GM11168 (cell line): Measurements from ENCODE around the gene FOXD1.
"Not testable (repeated sequence)": the region's sequence is repeated elsewhere in the genome, so short reads cannot be mapped to it uniquely, and the experiment has no call there.

Source experiments
- in situ Hi-C: fragments of 300-500 bp; cut with MboI; formaldehyde crosslinking; loops from one replicate; pipeline ENCODE4 v1.12.0; 2022; ENCODE audit warnings: low sequenced_read_pairs; ENCODE audit not compliant: unreplicated experiment

The FOXD1 gene

DNA sequence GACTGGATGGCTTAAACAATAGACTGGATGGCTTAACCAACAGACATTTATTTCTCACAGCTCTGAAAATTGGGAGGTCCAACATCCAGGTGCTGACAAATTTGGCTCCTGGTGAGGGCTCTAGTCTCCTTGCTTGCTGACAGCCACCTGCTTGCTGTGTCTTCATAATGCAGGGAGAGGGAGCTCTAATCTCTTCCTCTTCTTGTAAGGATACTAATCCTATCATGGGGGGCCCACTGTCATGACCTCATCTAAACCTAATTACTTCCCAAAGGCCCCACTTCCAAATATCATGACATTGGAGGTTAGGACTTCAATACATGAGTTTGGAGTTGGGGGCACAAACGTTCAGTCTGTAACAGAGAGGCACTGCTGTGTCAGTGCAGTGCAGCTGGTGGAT lies 26.4 kb downstream of the FOXD1 start:
- in situ Hi-C loops, result no loop called here

GRCh38 chr5:73420666-73421065 lies 27.9 kb downstream of the FOXD1 start:
- in situ Hi-C loops, result no loop called here

- in situ Hi-C loops, result no loop called here
Observed at GRCh38 chr5:73419465-73420390, 28.8 kb downstream of the FOXD1 start.

- in situ Hi-C loops, result no loop called here
Observed at GRCh38 chr5:73419117-73419464, 29.5 kb downstream of the FOXD1 start.

DNA sequence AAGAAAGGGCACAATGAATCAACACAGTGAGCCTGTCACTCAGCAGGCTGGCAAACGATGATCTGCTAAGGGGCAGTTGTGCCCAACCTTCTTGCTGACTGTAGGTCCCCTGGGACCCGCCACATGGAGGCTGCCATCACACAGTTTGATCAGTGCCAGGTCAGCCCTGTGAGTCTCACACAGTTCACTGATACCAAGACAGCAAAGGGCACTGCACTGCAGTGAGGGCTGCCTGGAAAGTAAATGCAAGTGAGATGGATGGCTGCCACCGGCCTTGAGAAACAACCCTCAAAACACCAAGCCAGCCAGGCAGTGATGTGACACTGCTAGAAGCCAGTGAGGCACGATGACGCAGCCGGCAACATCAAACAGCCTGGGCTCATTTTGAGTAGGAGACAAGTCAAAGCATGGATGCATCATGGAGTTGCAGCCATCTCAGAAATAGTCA lies 30.3 kb downstream of the FOXD1 start:
- in situ Hi-C loops, result no loop called here

DNA sequence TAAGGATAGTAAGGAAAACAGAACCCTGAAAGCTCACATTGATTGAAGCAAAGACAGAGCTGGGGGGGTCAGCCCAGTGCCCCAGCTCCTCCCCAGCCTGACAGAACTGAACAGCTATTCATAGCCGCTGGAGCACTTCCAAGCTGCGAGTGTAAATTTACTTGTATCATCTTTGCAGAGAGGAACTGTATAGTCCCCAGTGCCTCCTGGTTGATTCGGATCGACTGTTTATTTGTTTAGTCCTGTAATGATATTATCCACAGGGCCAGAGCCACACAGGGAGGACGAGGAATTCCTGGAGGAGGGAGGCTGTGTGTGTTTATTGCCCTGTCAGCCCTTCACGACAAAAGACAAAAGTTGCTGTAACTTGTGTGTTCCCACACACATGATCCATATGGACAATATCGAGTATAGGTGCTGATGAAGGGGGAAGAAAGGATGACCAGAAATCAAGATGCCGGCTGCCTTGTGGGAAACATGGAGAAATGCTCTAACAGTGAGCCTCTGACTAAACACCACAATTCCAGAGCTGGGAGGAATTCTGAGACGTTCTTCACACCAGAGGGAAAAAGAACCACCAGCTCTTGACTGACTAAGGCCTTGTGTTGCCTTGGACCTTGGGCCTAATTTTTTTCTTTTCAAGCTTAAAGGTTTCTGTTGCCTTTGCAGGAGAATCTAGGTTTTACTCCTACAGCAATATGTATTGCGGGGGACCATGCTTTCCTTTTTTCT lies 31.1 kb downstream of the FOXD1 start:
- in situ Hi-C loops, result no loop called here

DNA sequence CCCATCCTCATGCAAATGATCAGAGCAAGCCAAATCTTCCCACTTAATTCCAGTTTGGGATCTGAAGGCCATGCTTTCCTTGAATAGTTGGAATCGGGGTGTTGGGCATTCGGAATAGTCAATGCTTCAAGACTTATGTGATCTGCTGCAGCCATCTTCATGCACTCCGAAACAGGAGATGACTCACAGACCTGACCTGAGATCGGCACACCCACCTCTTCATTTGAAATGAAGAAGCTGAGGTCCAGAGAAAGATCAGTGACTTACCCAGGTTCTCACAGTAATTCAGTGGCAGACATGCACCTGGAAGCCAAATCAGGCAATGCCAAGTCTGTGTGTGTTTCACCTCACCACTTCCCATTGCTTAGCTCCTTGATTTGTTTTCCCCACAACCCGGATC lies 33.0 kb downstream of the FOXD1 start:
- in situ Hi-C loops, result no loop called here

DNA sequence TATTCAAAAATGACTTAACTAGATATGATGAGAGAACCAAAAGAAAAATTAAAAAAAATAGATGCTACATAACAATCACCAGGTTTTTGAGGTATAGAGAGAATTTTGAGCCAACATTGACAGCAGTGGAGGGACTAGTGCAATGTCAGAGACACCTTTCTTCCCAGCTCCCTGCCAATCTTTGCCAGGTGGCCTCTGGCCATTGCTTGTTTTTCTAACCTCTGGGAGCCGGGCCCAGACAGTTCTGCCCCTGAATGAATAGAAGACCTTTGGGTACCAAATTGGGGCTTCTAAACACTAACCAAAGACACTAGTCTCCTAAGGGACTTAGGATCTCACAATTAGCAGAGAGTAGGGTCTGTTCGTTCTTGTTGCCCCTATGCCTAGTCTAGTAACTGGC lies 33.4 kb downstream of the FOXD1 start:
- in situ Hi-C loops, result no loop called here

DNA sequence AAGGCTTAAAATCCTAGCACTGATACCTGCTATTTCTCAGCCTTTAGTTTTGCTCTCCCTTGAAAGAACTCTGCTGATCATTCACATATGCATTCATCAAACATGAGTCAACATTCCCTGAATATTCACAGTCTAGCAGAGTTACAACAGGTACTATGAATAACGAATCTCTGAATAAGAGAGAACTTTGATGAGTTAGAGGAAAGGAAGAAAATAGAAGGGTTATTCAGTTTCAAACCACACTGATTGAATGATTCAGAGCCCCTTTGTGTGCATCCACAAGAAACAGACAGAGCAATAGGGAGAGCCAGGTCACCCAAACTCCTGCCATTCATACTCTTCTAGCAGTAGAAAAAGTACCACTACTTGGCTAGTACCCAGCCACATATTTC lies 36.0 kb downstream of the FOXD1 start:
- in situ Hi-C loops, result no loop called here

GRCh38 chr5:73411936-73412596 lies 36.5 kb downstream of the FOXD1 start:
- in situ Hi-C loops, result no loop called here

DNA sequence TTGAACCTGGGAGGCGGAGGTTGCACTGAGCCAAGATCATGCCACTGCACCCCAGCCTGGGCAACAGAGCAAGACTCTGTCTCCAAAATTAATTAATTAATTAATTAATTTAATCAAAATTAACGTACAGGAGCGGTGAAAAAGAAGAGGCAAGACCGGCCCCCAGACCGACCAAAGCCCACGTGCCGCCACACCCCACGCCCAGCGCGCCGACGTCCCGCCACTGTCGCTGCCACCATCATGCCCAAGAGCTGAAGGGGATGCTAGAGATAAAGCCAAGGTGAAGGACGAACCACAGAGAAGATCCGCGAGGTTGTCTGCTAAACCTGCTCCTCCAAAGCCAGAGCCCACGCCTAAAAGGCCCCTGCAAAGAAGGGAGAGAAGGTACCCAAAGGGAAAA lies 38.6 kb downstream of the FOXD1 start:
- in situ Hi-C loops, result not testable (repeated sequence)

DNA sequence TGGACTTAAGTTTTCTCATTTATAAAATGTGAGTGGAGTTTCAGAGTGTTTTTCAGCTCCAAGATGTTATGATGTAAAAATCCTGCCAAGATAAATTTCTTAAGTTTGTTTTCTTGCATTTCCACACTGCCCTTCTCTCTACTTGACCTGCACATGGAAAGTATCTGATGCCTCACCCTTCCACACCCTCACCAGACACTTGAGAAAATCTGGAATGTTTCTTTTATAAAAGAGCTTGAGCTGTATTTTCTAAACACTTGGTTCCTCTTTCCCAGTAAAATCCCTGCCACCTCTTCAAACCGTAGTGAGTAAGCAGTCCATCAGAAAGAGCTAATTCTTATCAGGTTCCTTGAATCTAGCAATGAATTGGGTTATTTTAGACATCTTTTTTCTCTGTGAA lies 42.9 kb downstream of the FOXD1 start:
- in situ Hi-C loops, result no loop called here

DNA sequence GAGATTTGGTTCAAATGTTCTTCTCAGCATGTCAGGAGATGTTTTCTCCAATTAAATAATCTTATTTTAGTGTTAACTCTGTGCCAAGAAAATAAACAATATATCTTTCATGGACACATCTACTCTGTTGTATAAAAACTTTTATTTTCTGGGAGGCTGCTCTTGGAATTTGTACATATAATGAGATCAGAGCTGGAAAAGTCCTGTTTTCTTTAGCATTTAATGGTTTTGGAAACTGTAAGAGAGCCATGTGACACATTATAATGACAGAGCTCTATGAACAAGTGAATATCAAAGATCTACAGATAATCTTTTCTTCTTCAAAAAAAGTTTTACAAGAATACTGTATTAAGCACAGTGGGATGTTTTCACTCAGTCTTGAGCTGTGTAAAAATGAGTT lies 48.8 kb downstream of the FOXD1 start:
- in situ Hi-C loops, result no loop called here
